Hepatic stellate cell (primary cell): ENCODE results near the gene AK5.
A peak's percentile ranks its signal among the peaks of the same experiment; 100 is the strongest.
"Not testable (repeated sequence)": the region's sequence is repeated elsewhere in the genome, so short reads cannot be mapped to it uniquely, and the experiment has no call there.

ENCODE experiments used
- DNase-seq: peaks from one replicate; pipeline ENCODE4 v3.0.0; 2011; ENCODE audit warnings: low spot score

AK5 gene

GRCh38 chr1:77499466-77499865 is 217.6 kb downstream of the AK5 start:
- no peak for DNase-seq

DNA sequence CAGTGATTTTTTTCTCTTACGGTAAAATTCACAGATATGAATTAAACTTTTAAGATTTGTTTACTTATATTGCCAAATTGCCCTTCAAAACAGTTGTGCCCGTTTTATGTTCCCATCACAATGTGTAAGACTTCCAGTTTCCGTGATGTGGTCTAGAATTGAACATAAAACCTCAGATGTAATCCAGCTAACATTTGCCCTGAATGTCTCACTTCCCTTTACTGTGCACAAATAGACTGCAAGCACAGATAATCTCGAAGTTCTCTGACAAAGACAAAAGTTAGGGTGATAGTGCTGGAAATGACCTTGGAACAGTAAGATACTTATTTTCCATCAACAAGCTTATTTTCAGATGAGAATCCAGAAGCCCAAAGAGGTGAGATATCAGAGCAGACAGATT is 223.2 kb downstream of the AK5 start:
- no peak for DNase-seq

DNA sequence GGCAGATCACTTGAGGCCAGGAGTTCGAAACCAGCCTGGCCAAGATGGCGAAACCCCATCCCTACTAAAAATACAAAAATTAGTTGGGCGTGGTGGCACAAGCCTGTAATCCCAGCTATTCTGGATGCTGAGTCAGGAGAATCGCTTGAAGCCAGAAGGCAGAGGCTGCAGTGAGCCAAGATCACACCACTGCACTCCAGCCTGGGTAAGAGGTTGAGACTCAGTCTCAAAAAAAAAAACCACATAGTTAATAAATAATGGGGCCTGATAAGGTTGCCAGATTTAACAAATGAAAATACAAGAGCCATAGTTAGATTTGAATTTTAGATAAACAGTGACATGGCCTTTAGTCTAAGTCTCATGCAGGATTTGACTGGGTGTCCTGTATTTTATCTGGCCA is 225.0 kb downstream of the AK5 start:
- no peak for DNase-seq

GRCh38 chr1:77509051-77509492 is 227.3 kb downstream of the AK5 start:
- DNase-seq, result no peak

DNA sequence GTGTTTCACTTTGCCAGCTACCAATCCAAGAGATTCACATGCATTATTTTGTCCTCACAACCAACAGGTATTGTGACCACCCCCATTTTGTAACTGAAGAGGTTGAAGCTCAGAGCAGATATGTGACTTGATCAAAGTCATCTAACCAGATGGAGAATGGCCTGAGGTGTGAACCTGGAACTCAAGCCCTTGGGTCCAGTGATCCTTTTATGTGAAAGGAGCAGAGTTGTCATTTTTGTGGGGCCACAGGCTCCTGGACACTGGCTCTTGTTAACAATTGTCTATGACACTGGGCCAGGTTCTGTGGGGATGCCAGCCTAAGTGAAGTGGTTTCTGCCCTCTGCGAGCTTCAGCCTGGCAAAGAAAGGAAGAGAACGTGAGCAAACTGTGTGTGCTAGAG is 228.1 kb downstream of the AK5 start:
- DNase-seq, result no peak

DNA sequence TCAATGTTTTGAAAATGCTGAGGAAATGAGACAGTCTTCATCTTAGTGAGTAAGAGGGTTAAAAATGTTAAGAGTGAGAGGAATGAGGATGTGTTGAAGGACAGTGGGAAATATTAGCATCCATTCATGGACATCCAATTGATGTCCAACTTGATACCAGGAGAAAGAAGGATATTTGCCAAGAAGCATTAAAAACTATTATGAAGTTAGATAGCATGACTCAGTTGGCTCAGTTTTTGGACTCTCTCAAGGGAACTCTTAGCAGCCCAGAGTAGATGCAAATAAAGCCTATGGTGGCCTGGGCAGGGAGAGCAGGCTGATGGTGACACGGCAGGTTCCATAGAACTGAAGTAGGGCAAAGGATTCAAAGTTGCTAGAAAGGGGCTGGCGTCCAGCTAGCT is 229.6 kb downstream of the AK5 start:
- DNase-seq, result peak; percentile 63

DNA sequence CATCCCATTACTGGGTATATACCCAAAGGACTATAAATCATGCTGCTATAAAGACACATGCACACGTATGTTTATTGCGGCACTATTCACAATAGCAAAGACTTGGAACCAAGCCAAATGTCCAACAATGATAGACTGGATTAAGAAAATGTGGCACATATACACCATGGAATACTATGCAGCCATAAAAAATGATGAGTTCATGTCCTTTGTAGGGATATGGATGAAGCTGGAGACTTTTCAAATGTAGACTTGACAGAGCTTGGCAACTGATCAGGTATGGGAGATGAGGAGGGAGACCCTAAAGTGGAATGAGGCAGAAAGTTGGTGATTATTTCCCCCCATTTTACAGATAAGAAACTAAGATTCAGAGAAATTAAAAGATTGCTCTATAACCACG is 230.8 kb downstream of the AK5 start:
- not testable (repeated sequence) for DNase-seq

DNA sequence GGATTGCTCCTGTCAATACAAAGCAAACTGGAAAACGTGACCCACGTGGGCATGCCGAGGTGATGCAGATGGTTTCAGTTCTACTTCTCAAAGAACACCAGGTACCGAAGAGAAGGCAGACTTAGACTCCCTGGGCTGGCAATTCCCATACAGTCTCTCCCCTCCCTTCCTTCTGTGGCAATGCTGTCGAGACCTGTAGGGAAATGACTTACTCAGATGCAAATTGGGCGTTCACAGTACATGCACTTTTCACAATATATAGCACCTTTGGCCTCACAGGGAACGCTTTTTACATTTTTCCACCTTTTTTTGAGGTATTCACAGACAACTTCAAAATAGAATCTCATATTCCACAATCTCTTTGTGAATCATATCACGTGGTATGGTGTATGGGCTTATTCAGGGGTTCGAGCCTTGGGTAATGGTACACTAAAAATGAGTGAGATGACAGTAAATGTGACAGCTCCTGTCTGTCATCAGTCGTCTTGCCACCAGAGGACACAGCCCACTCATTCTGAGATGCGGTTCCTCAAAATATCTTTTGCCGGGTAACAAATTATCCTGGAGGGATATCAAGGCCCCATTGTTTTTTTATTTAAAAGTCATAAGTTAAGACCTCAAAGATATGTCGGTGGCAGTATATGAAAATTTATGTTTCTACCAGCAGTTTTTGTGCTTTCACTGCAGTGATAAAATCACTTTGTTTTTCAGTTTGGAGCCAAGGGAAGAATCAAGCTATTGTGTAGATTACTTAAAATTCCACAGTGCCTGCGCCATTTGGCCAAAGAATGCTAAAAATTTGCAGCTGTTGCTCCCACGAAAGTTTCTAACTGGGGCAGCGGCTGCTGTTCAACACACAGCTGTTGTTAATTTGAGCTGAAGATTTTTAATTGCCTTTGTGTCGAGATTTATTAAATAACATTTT is 232.3 kb downstream of the AK5 start:
- peak; percentile 62 for DNase-seq

DNA sequence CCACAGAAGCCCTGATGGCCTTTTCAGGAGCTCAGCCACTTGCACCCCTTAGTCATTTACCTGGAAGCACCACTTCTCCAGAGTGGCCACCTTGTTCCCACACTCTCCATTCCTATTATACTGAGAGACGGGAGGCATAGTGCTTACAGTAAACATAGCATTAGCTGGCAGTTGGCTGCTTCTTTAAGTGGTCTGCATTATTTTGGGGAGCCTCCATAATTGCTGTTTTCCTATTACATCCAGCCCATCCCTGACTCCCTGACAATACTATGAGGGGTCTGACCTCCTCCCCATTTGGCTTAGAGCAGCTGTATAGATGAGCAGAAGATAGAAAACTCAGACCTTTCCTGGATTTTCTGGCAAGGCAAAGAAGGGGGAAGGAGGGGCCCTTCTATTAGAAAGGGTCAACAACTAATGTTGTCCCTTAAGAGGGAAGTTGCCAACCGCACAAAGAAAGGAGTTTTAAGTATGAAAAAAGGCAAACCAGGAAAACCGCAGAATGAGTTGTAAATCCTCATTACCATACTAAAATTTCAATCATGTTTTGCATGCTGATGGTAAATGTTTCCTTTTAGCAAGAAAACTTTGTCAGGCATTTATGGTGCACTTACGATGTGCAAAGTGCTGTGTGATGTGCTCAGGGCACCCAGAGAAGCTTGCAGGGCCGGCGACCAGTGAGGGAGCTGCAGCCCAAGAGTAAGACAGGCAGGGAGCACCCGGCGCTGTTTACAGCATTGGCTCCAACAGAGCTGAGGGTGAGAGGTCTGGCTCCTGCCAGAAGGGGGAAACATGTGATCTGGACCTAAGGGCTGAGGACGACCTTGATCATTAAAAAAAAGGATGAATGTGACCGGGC is 233.3 kb downstream of the AK5 start:
- peak; percentile 37 for DNase-seq

DNA sequence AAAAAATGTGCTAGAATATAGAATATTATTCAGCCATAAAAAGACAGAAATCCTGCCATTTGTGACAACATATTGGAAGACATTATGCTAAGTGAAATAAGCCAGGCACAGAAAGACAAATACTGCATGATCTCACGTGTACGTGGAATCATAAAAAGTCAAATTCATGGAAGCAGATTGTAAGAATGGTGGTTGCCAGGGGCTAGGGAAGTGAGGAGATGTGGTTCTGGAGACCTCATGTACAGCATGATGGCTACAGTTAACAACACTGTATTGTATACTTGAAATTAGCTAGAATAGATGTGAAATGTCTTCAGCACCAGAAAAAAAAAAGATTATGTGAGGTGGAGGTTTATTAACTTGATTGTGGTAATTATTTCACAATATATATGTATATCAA is 234.3 kb downstream of the AK5 start:
- DNase-seq, result no peak

GRCh38 chr1:77524038-77524437 is 242.2 kb downstream of the AK5 start:
- DNase-seq, result no peak

DNA sequence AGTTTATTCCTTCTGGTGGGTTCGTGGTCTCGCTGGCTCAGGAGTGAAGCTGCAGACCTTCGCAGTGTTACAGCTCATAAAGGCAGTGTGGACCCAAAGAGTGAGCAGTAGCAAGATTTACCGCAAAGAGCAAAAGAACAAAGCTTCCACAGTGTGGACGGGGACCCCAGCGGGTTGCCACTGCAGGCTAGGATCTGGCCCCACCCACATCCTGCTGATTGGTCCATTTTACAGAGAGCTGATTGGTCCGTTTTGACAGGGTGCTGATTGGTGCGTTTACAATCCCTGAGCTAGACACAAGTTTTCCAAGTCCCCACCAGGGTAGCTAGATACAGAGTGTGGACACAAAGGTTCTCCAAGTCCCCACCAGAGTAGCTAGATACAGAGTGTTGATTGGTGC is 249.3 kb downstream of the AK5 start:
- DNase-seq, result not testable (repeated sequence)

DNA sequence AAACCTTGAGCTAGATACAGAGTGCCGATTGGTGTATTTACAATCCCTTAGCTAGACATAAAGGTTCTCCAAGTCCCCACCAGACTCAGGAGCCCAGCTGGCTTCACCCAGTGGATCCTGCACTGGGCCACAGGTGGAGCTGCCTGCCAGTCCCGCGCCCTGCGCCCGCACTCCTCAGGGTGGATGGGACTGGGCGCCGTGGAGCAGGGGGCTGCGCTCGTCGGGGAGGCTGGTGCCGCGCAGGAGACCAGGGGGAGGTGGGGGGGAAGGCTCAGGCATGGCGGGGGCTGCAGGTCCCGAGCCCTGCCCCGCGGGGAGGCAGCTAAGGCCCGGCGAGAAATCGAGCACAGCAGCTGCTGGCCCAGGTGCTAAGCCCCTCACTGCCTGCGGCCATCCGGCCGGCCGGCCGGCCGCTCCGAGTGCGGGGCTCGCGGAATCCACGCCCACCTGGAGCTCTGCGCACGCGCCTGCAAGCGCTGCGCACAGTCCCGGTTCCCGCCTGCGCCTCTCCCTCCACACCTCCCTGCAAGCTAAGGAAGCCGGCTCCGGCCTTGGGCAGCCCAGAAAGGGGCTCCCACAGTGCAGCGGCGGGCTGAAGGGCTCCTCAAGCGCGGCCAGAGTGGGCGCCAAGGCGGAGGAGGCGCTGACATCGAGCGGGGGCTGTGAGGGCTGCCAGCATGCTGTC is 249.9 kb downstream of the AK5 start:
- DNase-seq, result not testable (repeated sequence)

DNA sequence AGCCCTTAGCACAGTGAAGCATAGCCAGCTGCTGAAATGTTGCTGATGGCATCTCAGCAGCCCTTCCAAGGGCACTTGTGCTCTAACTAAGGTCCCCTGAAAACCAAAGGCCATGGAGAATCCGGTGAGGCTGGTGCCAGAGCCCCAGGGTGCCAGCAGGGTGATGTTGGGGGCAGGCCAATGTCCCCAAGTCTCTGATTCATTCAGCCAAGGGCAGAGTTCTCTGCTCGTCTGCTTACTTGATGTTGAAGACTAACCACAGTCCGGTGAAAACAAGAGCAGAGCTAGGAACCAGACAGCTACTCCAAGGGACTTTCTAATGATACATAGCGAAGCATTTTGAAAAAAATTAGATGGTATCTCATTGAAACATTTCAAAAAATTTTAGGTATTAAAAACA is 250.8 kb downstream of the AK5 start:
- no peak for DNase-seq

DNA sequence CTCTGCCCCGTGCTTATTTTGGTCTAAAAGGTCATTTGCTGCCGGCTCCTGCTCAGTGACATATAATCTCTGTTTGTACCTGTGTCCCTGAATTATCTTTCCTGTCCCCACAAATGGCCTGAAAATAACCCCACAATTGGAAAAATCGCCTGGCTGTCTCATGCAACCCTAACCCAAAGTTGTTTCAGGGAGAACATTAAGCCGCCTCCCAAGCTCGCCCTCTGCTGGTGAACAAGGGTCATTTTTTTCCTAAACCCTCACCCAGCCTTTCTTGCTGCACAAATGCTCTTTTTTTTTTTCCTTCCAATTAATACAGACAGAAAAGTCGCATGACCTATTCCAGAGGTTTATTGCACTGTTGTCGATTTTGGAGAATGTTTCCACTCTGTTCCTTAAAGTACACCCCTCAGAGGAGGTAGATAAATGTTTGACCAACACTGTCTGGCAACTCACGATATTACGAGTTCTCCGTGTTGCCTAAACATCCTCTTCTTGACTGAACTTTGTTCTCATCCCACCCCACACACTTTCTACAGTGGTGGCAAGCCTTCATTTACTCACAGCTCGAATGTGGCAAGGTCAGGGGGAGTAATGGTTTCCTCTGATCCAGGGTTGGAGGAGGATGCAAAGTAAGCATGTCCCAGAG is 252.0 kb downstream of the AK5 start:
- peak; percentile 72 for DNase-seq

DNA sequence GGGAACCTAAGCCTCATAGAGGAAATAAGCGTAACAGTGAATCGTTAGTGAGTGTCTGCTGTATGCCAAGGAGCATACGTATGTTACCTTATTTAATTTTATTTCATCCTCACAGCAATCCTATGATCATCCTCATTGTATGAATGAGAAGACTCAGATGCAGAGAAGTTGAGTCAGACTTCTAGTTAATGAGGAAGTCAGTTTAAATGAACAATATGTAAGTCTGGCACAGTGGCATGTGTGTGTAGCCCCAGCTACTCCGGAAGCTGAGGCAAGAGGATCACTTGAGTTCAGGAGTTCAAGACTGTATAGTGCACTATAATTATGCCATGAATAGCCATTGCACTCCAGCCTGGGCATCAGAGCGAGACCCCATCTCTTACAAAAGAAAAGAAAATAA is 252.6 kb downstream of the AK5 start:
- no peak for DNase-seq

- DNase-seq, result peak; percentile 75
These were observed 255.0 kb downstream of the AK5 start for GRCh38 chr1:77536813-77537212.

DNA sequence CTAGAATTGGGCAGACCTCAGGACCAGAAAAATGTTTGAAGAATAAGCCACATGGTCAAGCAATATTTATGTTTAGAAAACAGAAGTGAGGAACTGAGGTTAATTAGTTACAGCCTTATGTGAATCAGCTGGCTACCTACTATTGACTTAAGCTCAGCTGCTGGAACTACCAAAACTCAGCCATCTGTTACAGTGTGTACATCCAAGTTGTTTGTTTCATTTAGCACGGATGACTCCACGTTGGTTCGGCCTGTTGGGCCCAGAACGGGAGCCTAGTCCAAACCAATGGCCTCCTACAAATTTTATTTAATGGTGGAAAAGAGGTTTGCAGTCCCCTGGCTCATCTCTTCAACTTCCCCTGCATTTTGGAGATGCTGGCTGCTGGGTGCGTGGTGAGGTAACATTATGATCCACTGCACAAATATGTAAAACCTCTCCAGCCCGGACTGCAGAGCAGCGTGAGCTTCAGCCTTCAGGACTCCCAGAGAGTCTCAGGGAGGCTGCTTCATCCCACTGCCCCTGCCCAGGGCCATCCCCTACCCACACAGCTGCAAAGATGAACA is 257.2 kb downstream of the AK5 start:
- peak; percentile 76 for DNase-seq

GRCh38 chr1:77539519-77540142 is 257.8 kb downstream of the AK5 start:
- DNase-seq, result peak; percentile 44

- DNase-seq, result no peak
These were observed 258.8 kb downstream of the AK5 start for GRCh38 chr1:77540501-77541161.

- DNase-seq, result no peak
These were observed 259.3 kb downstream of the AK5 start for GRCh38 chr1:77541162-77541545.
